ENCODE data around the gene SNRNP25.

Gene SNRNP25

GRCh38 chr16:85407-85782, 31.8 kb downstream of the SNRNP25 start:
- no peak overlapping the region for H3K27ac ChIP-seq (ENCODE audit: low read depth, low read length)
- no peak overlapping the region for H4K8ac ChIP-seq (ENCODE audit: low read depth, low read length)
- H3K9ac ChIP-seq (ENCODE audit: low read length) = no peak overlapping the region
- H2AFZ ChIP-seq (ENCODE audit: insufficient read depth, low read length, poor library complexity) = no peak overlapping the region
- DNase-seq = no peak
- no peaks in the 10 kb centered on the region for H3K79me1 ChIP-seq (ENCODE audit: low read length)
- peaks cover 0 to 2% of the 10 kb centered on the region in 2 experiments for H3K4me1 ChIP-seq (ENCODE audit: control insufficient read depth in 1 of 2, insufficient read depth in 2 of 2, low read length in 2 of 2)
- H2AK5ac ChIP-seq (ENCODE audit: low read length) = no peak overlapping the region
- H3K4me3 ChIP-seq (ENCODE audit: low read depth, low read length) = no peak overlapping the region
- H3K18ac ChIP-seq (ENCODE audit: low read length) = no peak overlapping the region
- H2BK5ac ChIP-seq (ENCODE audit: low read depth, low read length, poor library complexity) = no peak overlapping the region
- H3K9me3 ChIP-seq (ENCODE audit: insufficient read depth, low read depth, low read length) = peaks cover 3% of the 10 kb centered on the region
- peaks cover 74 to 78% of the 10 kb centered on the region in 2 experiments for H3K36me3 ChIP-seq (ENCODE audit: control insufficient read depth in 1 of 2, insufficient read depth in 2 of 2, low read length in 2 of 2)
- no peak overlapping the region for H3K4ac ChIP-seq (ENCODE audit: low read depth, low read length)
- H3K14ac ChIP-seq (ENCODE audit: low read length) = no peak overlapping the region
- H2BK12ac ChIP-seq (ENCODE audit: low read length) = no peak overlapping the region
- H2BK120ac ChIP-seq (ENCODE audit: insufficient read depth, low read length, poor library complexity) = no peak overlapping the region
- H3K27me3 ChIP-seq (ENCODE audit: insufficient read depth, low read length) = no peaks in the 10 kb centered on the region
- no peak overlapping the region for H3K4me2 ChIP-seq (ENCODE audit: low read length)
- no peaks in the 10 kb centered on the region for H3K79me2 ChIP-seq (ENCODE audit: control insufficient read depth, insufficient read depth, low read length, poor library complexity)
- WGBS (ENCODE audit: extremely low coverage, insufficient coverage, insufficient read length) = no CpG with 5 or more reads among the region's 18 CpGs
- H4K91ac ChIP-seq (ENCODE audit: low read depth, low read length) = no peak overlapping the region
- H4K12ac ChIP-seq (ENCODE audit: low read depth, low read length) = no peak overlapping the region
- H3K23ac ChIP-seq (ENCODE audit: low read length) = no peak overlapping the region

GRCh38 chr16:85865-86264, 32.2 kb downstream of the SNRNP25 start:
- WGBS (ENCODE audit: extremely low coverage, insufficient coverage, insufficient read length) = no CpG with 5 or more reads among the region's 9 CpGs
- Histone ChIP-seq H3K4ac (ENCODE audit: low read depth, low read length) (no peak overlapping the region), H3K79me1 (ENCODE audit: low read length) (no peaks in the 10 kb centered on the region), H3K36me3 (ENCODE audit: control insufficient read depth in 1 of 2, insufficient read depth in 2 of 2, low read length in 2 of 2) (peaks cover 73 to 78% of the 10 kb centered on the region in 2 experiments), H3K4me1 (ENCODE audit: control insufficient read depth in 1 of 2, insufficient read depth in 2 of 2, low read length in 2 of 2) (peaks cover 0 to 2% of the 10 kb centered on the region in 2 experiments), H2BK5ac (ENCODE audit: low read depth, low read length, poor library complexity) (no peak overlapping the region), H3K4me2 (ENCODE audit: low read length) (no peak overlapping the region), H3K27ac (ENCODE audit: low read depth, low read length) (no peak overlapping the region), H3K23ac (ENCODE audit: low read length) (no peak overlapping the region), H3K9ac (ENCODE audit: low read length) (no peak overlapping the region), H3K27me3 (ENCODE audit: insufficient read depth, low read length) (no peaks in the 10 kb centered on the region), H2BK120ac (ENCODE audit: insufficient read depth, low read length, poor library complexity) (no peak overlapping the region), H4K91ac (ENCODE audit: low read depth, low read length) (no peak overlapping the region), H3K9me3 (ENCODE audit: insufficient read depth, low read depth, low read length) (peaks cover under 1% of the 10 kb centered on the region), H4K8ac (ENCODE audit: low read depth, low read length) (no peak overlapping the region), H3K4me3 (ENCODE audit: low read depth, low read length) (no peak overlapping the region), H4K12ac (ENCODE audit: low read depth, low read length) (no peak overlapping the region), H2AK5ac (ENCODE audit: low read length) (no peak overlapping the region), H3K18ac (ENCODE audit: low read length) (no peak overlapping the region), H2BK12ac (ENCODE audit: low read length) (no peak overlapping the region), H2AFZ (ENCODE audit: insufficient read depth, low read length, poor library complexity) (no peak overlapping the region), H3K79me2 (ENCODE audit: control insufficient read depth, insufficient read depth, low read length, poor library complexity) (no peaks in the 10 kb centered on the region), H3K14ac (ENCODE audit: low read length) (no peak overlapping the region)
- DNase-seq = no peak

DNA sequence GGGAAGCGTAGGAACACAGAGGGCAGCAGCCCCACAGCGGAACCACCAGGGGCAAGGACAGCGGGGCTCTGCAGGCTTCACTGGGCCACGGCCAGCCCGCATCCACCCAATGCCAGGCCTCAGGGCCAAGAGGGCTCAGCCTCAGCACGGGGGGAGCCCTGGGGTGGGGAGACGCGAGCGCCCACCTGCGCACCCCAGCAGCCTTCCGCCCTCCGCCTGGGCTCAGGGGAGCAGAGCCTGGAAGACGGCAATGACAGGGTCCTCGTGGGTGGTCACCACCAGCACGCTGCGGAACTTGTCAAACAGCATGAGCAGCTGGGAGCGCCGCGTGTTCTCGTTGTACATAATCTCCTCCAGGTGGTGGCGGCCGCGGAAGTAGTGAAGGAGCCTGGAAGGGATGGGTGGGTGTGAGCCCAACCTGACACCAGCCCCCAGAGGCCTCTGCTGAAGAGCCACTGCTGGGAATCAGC, 32.9 kb downstream of the SNRNP25 start:
- H3K4me3 ChIP-seq (ENCODE audit: low read depth, low read length) = no peak overlapping the region
- H4K91ac ChIP-seq (ENCODE audit: low read depth, low read length) = no peak overlapping the region
- no peak overlapping the region for H2BK5ac ChIP-seq (ENCODE audit: low read depth, low read length, poor library complexity)
- no peak overlapping the region for H4K12ac ChIP-seq (ENCODE audit: low read depth, low read length)
- H3K18ac ChIP-seq (ENCODE audit: low read length) = no peak overlapping the region
- no peak overlapping the region for H2AFZ ChIP-seq (ENCODE audit: insufficient read depth, low read length, poor library complexity)
- no peak overlapping the region for H3K9ac ChIP-seq (ENCODE audit: low read length)
- no peak overlapping the region for H4K8ac ChIP-seq (ENCODE audit: low read depth, low read length)
- no CpG with 5 or more reads among the region's 23 CpGs for WGBS (ENCODE audit: extremely low coverage, insufficient coverage, insufficient read length)
- no peak overlapping the region for H3K14ac ChIP-seq (ENCODE audit: low read length)
- peaks cover 71 to 76% of the 10 kb centered on the region in 2 experiments for H3K36me3 ChIP-seq (ENCODE audit: control insufficient read depth in 1 of 2, insufficient read depth in 2 of 2, low read length in 2 of 2)
- no peak overlapping the region for H2BK12ac ChIP-seq (ENCODE audit: low read length)
- no peaks in the 10 kb centered on the region for H3K27me3 ChIP-seq (ENCODE audit: insufficient read depth, low read length)
- no peak for DNase-seq
- no peak overlapping the region for H3K4me2 ChIP-seq (ENCODE audit: low read length)
- no peak overlapping the region for H2AK5ac ChIP-seq (ENCODE audit: low read length)
- no peaks in the 10 kb centered on the region for H3K9me3 ChIP-seq (ENCODE audit: insufficient read depth, low read depth, low read length)
- H3K79me1 ChIP-seq (ENCODE audit: low read length) = no peaks in the 10 kb centered on the region
- H3K23ac ChIP-seq (ENCODE audit: low read length) = no peak overlapping the region
- peaks cover 0 to 2% of the 10 kb centered on the region in 2 experiments for H3K4me1 ChIP-seq (ENCODE audit: control insufficient read depth in 1 of 2, insufficient read depth in 2 of 2, low read length in 2 of 2)
- H2BK120ac ChIP-seq (ENCODE audit: insufficient read depth, low read length, poor library complexity) = no peak overlapping the region
- H3K27ac ChIP-seq (ENCODE audit: low read depth, low read length) = no peak overlapping the region
- no peak overlapping the region for H3K4ac ChIP-seq (ENCODE audit: low read depth, low read length)
- H3K79me2 ChIP-seq (ENCODE audit: control insufficient read depth, insufficient read depth, low read length, poor library complexity) = no peaks in the 10 kb centered on the region

DNA sequence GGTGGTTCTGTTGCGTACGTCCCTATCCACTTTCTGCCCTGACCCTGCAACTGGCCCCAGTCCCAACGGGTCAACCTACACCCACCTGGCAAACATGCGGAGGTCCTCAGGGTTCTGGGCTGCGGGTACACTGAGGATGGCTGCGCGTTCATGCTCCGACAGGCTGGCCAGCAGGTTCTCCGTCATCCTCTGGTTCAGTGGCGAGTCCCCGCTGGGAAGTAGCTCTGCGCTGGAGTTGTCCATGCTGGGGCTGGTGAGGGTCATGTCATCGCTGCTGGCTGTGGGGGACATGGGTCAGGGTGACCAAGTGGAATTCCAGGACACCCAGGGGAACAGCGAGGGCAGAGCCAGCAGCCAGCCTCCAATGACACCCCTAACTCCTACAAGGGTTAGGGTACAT, 35.0 kb downstream of the SNRNP25 start:
- WGBS (ENCODE audit: extremely low coverage, insufficient coverage, insufficient read length) = no CpG with 5 or more reads among the region's 14 CpGs
- H2BK5ac ChIP-seq (ENCODE audit: low read depth, low read length, poor library complexity) = no peak overlapping the region

More for the DNA sequence above, 35.0 kb downstream of the SNRNP25 start:
- no peak overlapping the region for H3K23ac ChIP-seq (ENCODE audit: low read length)
- no peak overlapping the region for H2BK12ac ChIP-seq (ENCODE audit: low read length)
- DNase-seq = no peak
- no peaks in the 10 kb centered on the region for H3K9me3 ChIP-seq (ENCODE audit: insufficient read depth, low read depth, low read length)
- peaks cover 0 to 2% of the 10 kb centered on the region in 2 experiments for H3K4me1 ChIP-seq (ENCODE audit: control insufficient read depth in 1 of 2, insufficient read depth in 2 of 2, low read length in 2 of 2)
- H2AK5ac ChIP-seq (ENCODE audit: low read length) = no peak overlapping the region
- no peak overlapping the region for H4K12ac ChIP-seq (ENCODE audit: low read depth, low read length)
- no peak overlapping the region for H4K91ac ChIP-seq (ENCODE audit: low read depth, low read length)
- no peaks in the 10 kb centered on the region for H3K79me1 ChIP-seq (ENCODE audit: low read length)
- H3K4me2 ChIP-seq (ENCODE audit: low read length) = no peak overlapping the region
- H3K79me2 ChIP-seq (ENCODE audit: control insufficient read depth, insufficient read depth, low read length, poor library complexity) = no peaks in the 10 kb centered on the region
- H4K8ac ChIP-seq (ENCODE audit: low read depth, low read length) = no peak overlapping the region
- no peak overlapping the region for H2BK120ac ChIP-seq (ENCODE audit: insufficient read depth, low read length, poor library complexity)
- H3K14ac ChIP-seq (ENCODE audit: low read length) = no peak overlapping the region
- no peak overlapping the region for H3K4me3 ChIP-seq (ENCODE audit: low read depth, low read length)
- H3K4ac ChIP-seq (ENCODE audit: low read depth, low read length) = no peak overlapping the region
- no peak overlapping the region for H3K9ac ChIP-seq (ENCODE audit: low read length)
- H3K18ac ChIP-seq (ENCODE audit: low read length) = no peak overlapping the region
- no peaks in the 10 kb centered on the region for H3K27me3 ChIP-seq (ENCODE audit: insufficient read depth, low read length)
- no peak overlapping the region for H3K27ac ChIP-seq (ENCODE audit: low read depth, low read length)
- H2AFZ ChIP-seq (ENCODE audit: insufficient read depth, low read length, poor library complexity) = no peak overlapping the region
- peaks cover 68 to 71% of the 10 kb centered on the region in 2 experiments for H3K36me3 ChIP-seq (ENCODE audit: control insufficient read depth in 1 of 2, insufficient read depth in 2 of 2, low read length in 2 of 2)
